ENCODE measurements around the gene CRNN.

- TF ChIP-seq EZH2phosphoT487 (IDR thresholded peaks at IDR 0.05; ENCODE audit: insufficient read depth, low read depth): no peak
- TF ChIP-seq EZH2 (IDR thresholded peaks at IDR 0.05; ENCODE audit: insufficient read depth, poor library complexity, severe bottlenecking): no peak
Observed at GRCh38 chr1:152448496-152448895, 34.4 kb upstream of the CRNN start.

Measured in GM23248 (cell line).